ENCODE measurements around the gene IRF2BP2.

The IRF2BP2 gene

GRCh38 chr1:234583755-234584419 lies 26.1 kb downstream of the IRF2BP2 start:
- DNase-seq (ENCODE audit: low spot score), result no peak

DNA sequence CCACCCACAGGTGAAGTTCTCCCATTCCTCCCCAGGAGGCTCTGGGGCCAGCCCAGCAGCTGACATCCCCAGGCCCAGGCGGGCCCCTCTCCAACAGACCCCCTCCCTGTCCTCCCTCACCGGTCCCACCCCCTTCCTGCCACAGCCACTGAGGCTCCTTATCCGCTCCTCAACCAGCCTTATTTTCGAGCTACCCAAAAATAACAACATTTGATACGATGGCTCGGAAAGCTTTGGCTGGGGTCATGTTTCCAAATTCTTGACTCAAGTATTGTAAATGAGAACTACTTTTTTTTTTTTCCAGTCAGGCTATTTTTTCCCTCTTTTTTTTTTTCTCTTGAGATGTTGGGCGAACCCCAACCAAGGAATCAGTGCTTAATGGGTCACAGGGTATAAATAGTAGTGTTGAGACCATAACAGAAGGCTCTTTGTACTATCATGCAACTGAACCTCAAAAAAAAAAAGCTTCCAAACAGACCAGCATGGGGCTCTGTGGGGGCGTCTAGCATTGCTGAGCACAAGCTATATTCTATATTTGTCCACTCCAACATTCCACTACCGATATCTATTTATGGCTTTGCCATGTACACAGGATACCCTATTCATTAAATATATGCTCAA lies 27.2 kb downstream of the IRF2BP2 start:
- DNase-seq (ENCODE audit: low spot score), result no peak

DNA sequence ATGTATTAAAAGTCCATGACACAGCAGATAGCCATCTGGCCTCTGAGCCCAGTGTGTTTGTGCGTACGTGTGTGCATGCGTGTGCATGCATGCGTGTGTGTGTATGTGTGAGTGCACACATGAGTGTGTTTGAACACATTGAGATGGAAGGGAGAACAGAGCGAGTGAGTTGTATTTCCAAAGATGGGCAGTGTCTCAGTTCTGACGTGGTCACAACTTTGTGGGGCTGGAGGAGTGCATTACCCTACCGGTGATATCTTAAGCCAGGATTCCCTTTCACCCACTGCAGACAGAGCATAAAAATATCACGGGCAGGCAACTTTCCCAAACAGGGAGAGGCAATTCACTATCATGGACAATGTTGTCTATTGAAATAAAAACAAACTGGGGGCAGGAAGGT lies 27.8 kb downstream of the IRF2BP2 start:
- no peak for DNase-seq (ENCODE audit: low spot score)

- no peak for DNase-seq (ENCODE audit: low spot score)
Measured at GRCh38 chr1:234581063-234581714, 28.8 kb downstream of the IRF2BP2 start.

- DNase-seq (ENCODE audit: low spot score), result peak; percentile 56
Measured at GRCh38 chr1:234579967-234580366, 30.0 kb downstream of the IRF2BP2 start.

GRCh38 chr1:234578735-234579134 lies 31.2 kb downstream of the IRF2BP2 start:
- no peak for DNase-seq (ENCODE audit: low spot score)

DNA sequence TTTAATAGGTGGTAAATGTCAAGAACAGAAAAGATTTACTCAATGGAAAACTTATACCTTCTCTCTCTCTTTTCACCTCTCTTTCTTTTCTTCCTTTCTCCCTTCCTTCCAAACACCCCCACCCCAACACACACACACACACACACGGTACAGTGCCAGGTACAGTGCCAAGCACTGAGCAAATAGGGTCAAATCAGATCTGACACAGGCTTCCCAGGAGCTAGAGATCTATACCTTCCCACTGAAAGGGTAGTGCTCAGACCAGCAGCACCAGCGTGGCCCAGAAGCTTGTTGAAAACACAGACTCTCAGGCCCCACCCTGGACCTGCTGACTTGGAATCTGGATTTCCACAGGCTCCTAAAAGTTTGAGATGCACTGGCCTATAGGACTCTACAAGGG lies 31.9 kb downstream of the IRF2BP2 start:
- DNase-seq (ENCODE audit: low spot score), result no peak

- DNase-seq (ENCODE audit: low spot score), result no peak
Measured at GRCh38 chr1:234573711-234574299, 36.2 kb downstream of the IRF2BP2 start.

GRCh38 chr1:234572966-234573365 lies 37.0 kb downstream of the IRF2BP2 start:
- DNase-seq (ENCODE audit: low spot score), result no peak

- no peak for DNase-seq (ENCODE audit: low spot score)
Measured at GRCh38 chr1:234571702-234572101, 38.3 kb downstream of the IRF2BP2 start.

- no peak for DNase-seq (ENCODE audit: low spot score)
Measured at GRCh38 chr1:234570329-234571120, 39.5 kb downstream of the IRF2BP2 start.

GRCh38 chr1:234568345-234568744 lies 41.6 kb downstream of the IRF2BP2 start:
- DNase-seq (ENCODE audit: low spot score), result no peak

- DNase-seq (ENCODE audit: low spot score), result no peak
Measured at GRCh38 chr1:234565132-234565531, 44.8 kb downstream of the IRF2BP2 start.

- no peak for DNase-seq (ENCODE audit: low spot score)
Measured at GRCh38 chr1:234564035-234565029, 45.6 kb downstream of the IRF2BP2 start.

DNA sequence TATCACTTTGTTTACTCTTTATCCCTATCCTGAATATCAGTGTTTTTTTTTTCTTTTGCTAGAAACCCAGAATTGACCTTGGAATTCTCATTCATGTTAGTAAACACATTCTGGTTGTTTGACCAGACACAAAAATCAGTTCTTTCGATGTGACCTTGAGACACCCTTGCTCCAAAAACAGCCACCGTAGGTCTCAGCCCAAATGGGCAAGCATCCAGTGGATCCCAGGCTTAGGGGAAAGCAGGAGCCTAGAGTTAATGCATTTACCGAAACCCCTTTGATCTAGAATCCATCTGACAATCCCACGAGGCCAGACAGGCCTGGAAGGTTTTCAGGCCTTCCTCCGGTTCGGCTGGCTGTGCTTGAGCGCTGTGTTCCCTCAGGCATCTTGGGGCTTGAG lies 47.6 kb downstream of the IRF2BP2 start:
- no peak for DNase-seq (ENCODE audit: low spot score)

DNA sequence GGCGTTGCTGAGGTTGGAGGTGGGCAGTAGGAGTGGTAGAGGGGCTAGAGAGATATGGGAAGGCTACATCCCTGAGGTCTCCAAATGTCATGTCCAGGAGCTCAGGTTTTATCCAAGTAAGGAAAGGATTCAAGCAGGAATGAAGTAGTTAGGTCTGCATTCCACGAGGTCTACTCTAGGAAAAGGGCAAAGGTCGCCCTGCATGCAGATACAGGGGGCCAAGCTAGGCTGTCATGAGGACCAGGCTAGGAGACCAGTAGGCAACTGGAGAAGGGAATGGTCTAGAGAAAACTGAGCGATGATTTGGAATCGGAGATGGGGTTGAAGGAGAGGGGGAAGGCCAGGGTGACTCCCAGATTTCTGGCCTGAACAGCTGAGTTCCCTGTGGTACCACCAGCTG lies 48.7 kb downstream of the IRF2BP2 start:
- no peak for DNase-seq (ENCODE audit: low spot score)

DNA sequence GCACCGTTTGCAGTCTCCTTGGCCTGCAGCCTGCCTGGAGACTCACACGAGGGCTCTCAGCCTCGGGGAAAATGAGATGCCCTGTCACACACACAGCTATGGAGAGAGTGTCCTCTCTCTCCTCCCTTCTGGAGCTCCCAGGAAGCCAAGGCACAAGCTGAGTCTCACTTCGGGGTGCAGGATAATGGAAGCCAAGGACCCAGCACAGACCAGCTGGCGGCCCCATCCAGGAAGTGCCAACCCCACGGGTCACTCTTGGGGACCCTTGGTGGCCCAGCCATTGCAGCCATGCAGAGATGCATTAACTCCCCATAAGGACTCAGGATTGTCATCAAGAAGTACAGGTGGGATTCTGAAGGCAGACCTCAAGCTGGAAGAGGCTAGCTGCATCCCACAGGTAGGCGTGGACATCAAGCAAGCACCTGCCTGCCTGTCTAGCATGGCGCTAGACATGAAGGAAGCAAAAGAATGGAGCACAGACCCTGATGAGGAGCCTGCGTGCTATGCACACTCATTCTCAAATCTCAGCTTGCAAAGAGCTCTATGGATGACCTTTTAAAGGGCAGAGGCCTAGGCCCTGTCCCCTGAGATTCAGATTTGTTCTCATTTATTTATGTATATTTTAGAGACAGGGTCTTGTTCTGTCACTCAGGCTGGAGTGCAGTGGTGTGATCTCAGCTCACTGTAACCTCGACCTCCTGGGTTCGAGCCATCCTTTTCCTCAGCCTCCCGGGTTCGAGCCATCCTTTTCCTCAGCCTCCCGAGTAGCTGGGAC lies 49.9 kb downstream of the IRF2BP2 start:
- DNase-seq (ENCODE audit: low spot score), result no peak

DNA sequence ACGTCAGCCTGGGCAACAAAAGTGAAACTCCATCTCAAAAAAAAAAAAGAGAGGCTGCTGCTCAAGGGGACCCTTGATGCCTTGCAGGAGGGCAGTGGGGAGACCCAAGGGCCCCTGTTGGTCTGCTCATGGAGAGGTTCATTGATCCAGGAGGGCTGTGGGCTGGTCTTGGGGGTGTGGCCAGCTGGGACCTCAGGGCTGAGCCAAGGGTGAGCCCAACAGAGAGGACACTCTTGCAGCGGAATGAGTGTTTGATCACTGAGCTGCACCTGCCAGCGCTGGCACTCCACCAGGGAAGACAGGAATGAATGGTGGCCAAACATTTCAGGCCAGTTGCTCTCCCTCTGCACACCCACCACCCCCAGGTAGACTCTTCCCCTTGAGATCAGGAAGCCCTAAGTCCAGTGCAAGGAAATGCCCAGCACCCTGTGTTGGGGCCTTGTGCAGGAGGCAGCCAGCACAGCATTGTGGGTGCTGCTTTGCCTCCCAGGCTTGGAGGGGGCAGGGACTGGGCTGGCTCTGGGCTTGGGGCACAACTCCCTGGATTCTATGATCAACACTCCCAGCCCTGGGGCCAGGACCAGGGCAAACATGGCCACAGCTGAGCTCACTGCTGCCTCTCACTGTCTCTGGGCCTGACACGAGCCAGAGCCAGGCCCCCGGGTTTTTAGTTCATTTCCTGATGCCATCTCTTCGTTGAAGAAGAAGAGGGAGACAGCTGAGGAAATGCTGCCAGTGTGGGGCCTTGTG lies 50.7 kb downstream of the IRF2BP2 start:
- DNase-seq (ENCODE audit: low spot score), result no peak

DNA sequence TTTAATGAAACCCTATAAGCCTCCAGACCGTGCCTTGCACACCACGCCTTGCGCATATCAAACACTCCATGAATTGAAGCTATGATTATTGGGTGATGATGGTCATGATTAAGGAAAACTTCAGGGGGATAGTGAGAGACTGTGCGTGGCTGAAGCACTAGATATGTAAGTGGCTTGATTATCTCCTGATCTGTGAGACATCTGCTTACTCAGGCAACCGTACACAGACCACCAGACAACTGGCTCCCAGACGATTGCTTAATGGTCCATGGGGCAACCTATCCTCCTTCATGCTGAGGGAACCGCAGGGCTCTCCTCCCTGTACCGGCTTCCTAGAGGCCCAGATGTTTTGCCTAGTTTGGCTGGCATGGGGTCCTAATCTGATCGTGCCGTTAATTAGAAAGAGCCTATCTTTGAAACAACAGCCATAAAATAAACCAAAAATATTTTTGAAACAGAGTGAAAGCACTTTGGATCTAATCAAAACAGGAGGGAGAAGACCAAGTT lies 51.6 kb downstream of the IRF2BP2 start:
- DNase-seq (ENCODE audit: low spot score), result no peak

Measured in germinal center (tissue), 1 donor.